ENCODE measurements around the gene TMEM52. TPM values are rescaled to one million over a fixed set of nuclear protein-coding genes. Genes with fewer than 3 reads are reported as not detected.

Gene TMEM52
- total RNA-seq, 4 donors from 2014 or later, result 0.74 to 5.7 (median 3.5) TPM

- DNase-seq (ENCODE audit: low spot score) (no peak), ATAC-seq (ENCODE audit: low FRiP score) (no peak)
- no peak for TF ChIP-seq CTCF (IDR thresholded peaks at IDR 0.05)
Measured at GRCh38 chr1:1956586-1957532, 37.8 kb upstream of the TMEM52 start.

GRCh38 chr1:1956101-1956500, 37.0 kb upstream of the TMEM52 start:
- no peak for TF ChIP-seq CTCF (IDR thresholded peaks at IDR 0.05)
- no peak for DNase-seq (ENCODE audit: low spot score)
- ATAC-seq (ENCODE audit: low FRiP score), result no peak

- TF ChIP-seq CTCF (IDR thresholded peaks at IDR 0.05), result no peak
- DNase-seq (ENCODE audit: low spot score) (no peak), ATAC-seq (ENCODE audit: low FRiP score) (no peak)
Measured at GRCh38 chr1:1955621-1956094, 36.6 kb upstream of the TMEM52 start.

- DNase-seq (ENCODE audit: low spot score) (no peak), ATAC-seq (ENCODE audit: low FRiP score) (no peak)
- TF ChIP-seq CTCF (IDR thresholded peaks at IDR 0.05), result no peak
Measured at GRCh38 chr1:1954831-1955441, 35.9 kb upstream of the TMEM52 start.

- no peak for ATAC-seq (ENCODE audit: low FRiP score)
- no peak for DNase-seq (ENCODE audit: low spot score)
- no peak for TF ChIP-seq CTCF (IDR thresholded peaks at IDR 0.05)
Measured at GRCh38 chr1:1954015-1954414, 34.9 kb upstream of the TMEM52 start.

GRCh38 chr1:1950940-1951339, 31.9 kb upstream of the TMEM52 start:
- no peak for TF ChIP-seq CTCF (IDR thresholded peaks at IDR 0.05)
- no peak for ATAC-seq (ENCODE audit: low FRiP score)
- DNase-seq (ENCODE audit: low spot score), result no peak
